Measurements from ENCODE around the gene FHOD1.

GRCh38 chr16:67185651-67186134, 61.6 kb downstream of the FHOD1 start:
- no peak for TF ChIP-seq ZNF143 (CRISPR knock-in tag; IDR thresholded peaks at IDR 0.05)
- TF ChIP-seq POLR2A (IDR thresholded peaks at IDR 0.05; ENCODE audit: insufficient read depth in 1 of 2, low read depth in 2 of 2, low read length in 2 of 2) = no peak
